SK-N-SH (cell line): ENCODE results near the gene PRRC2B. TPM values are rescaled to one million over a fixed set of nuclear protein-coding genes. Genes with fewer than 3 reads are reported as not detected.

Experiments used
- CTCF ChIA-PET: fragments of 300-600, 350-600 bp; formaldehyde crosslinking; extraction: SDS; loops from one replicate; lab custom pipeline; 2021; lab: Yijun Ruan, JAX
- POLR2A ChIA-PET: fragments of 350-600 bp; sonication (Branson Sonifier 250); formaldehyde crosslinking; extraction: SDS; loops from one replicate; lab custom pipeline; 2020; ENCODE audit warnings: antibody characterized with exemption, inconsistent platforms; lab: Yijun Ruan, JAX
- DNase-seq: peaks from one replicate; pipeline ENCODE4 v3.0.0; 2012
- H2AFZ ChIP-seq: fragments of 200-600 bp; sonication (generic); 2 replicates; pipeline ENCODE4 v1.8.1; 2016; ENCODE audit warnings: antibody characterized with exemption, mild to moderate bottlenecking, low read depth
- H3F3A ChIP-seq: fragments of 200-600 bp; sonication (generic); replicated peaks from 2 replicates; pipeline ENCODE3; 2016; ENCODE audit warnings: antibody characterized with exemption, mild to moderate bottlenecking; ENCODE audit not compliant: insufficient read depth
- H3K27ac ChIP-seq, 2 experiments: fragments of 200-500 bp in 1 of 2; fragments of 200-600 bp in 1 of 2; sonication (Bioruptor generic) in 1 of 2; sonication (generic), shearing (Covaris generic) in 1 of 2; 2 replicates each; pipeline versions ENCODE4 v1.5.1 to v1.6.1; 2014 to 2016; ENCODE audit warnings: low read depth in 2 of 2, inconsistent platforms in 1 of 2, low read length in 1 of 2, mild to moderate bottlenecking in 1 of 2, mixed read lengths in 1 of 2
- H3K27me3 ChIP-seq: fragments of 200-600 bp; sonication (generic), shearing (Covaris generic); 2 replicates; pipeline ENCODE4 v1.6.1; 2016; ENCODE audit warnings: mixed run types; ENCODE audit not compliant: insufficient read depth
- H3K36me3 ChIP-seq, 2 experiments: fragments of 200-500 bp in 1 of 2; fragments of 200-600 bp in 1 of 2; sonication (Bioruptor generic) in 1 of 2; sonication (generic) in 1 of 2; replicated peaks in 1 of 2; 2 replicates each; pipeline versions ENCODE3 to v1.5.1; 2014 to 2016; ENCODE audit warnings: low read length in 1 of 2, mild to moderate bottlenecking in 1 of 2; ENCODE audit not compliant: insufficient read depth in 2 of 2, control insufficient read depth in 1 of 2
- H3K4me1 ChIP-seq, 2 experiments: fragments of 200-500 bp in 1 of 2; fragments of 200-600 bp in 1 of 2; sonication (Bioruptor generic) in 1 of 2; sonication (generic), shearing (Covaris generic) in 1 of 2; 2 replicates each; pipeline versions ENCODE4 v1.5.1 to v1.6.1; 2014 to 2016; ENCODE audit warnings: low read depth in 1 of 2, low read length in 1 of 2, mixed run types in 1 of 2; ENCODE audit not compliant: insufficient read depth in 2 of 2, control insufficient read depth in 1 of 2
- H3K4me2 ChIP-seq: fragments of 200-600 bp; sonication (generic), shearing (Covaris generic); 2 replicates; pipeline ENCODE4 v1.6.1; 2017; ENCODE audit warnings: mixed run types
- H3K4me3 ChIP-seq, 2 experiments: fragments of 200-500 bp in 1 of 2; fragments of 200-600 bp in 1 of 2; sonication (Bioruptor generic) in 1 of 2; sonication (generic), shearing (Covaris generic) in 1 of 2; 2 replicates each; pipeline versions ENCODE4 v1.5.1 to v1.8.1; 2014 to 2016; ENCODE audit warnings: low read depth in 2 of 2, inconsistent platforms in 1 of 2, low read length in 1 of 2, mild to moderate bottlenecking in 1 of 2, mixed read lengths in 1 of 2, moderate library complexity in 1 of 2
- H3K79me2 ChIP-seq: fragments of 200-600 bp; sonication (generic); 2 replicates; pipeline ENCODE4 v1.8.1; 2017; ENCODE audit warnings: mild to moderate bottlenecking; ENCODE audit not compliant: insufficient read depth
- H3K9ac ChIP-seq: fragments of 200-600 bp; sonication (generic); 2 replicates; pipeline ENCODE4 v1.6.1; 2017; ENCODE audit warnings: mixed run types
- H3K9me2 ChIP-seq: fragments of 200-600 bp; sonication (generic); 2 replicates; pipeline ENCODE4 v1.6.1; 2017; ENCODE audit warnings: mixed run types
- H3K9me3 ChIP-seq: fragments of 200-600 bp; sonication (generic); 2 replicates; pipeline ENCODE4 v1.6.1; 2017; ENCODE audit warnings: mixed run types, mild to moderate bottlenecking, moderate library complexity
- H4K20me1 ChIP-seq: fragments of 200-600 bp; sonication (generic); 2 replicates; pipeline ENCODE4 v1.6.1; 2017; ENCODE audit warnings: mild to moderate bottlenecking, mixed run types; ENCODE audit not compliant: insufficient read depth
- ELF1 ChIP-seq: IDR thresholded peaks from 2 replicates; pipeline ENCODE4 v1.4.0; 2012
- FOSL2 ChIP-seq: IDR thresholded peaks from 2 replicates; pipeline ENCODE4 v1.4.0; 2012; ENCODE audit warnings: low read depth, mild to moderate bottlenecking, moderate library complexity, borderline replicate concordance
- FOXJ3 ChIP-seq: sonication (generic); formaldehyde crosslinking; IDR thresholded peaks from 2 replicates; pipeline ENCODE4 v1.5.1; 2020; ENCODE audit warnings: mild to moderate bottlenecking, missing genetic modification reagents
- GATA2 ChIP-seq: sonication (generic); formaldehyde crosslinking; IDR thresholded peaks from 2 replicates; pipeline ENCODE4 v1.5.0; 2020; ENCODE audit warnings: mild to moderate bottlenecking, missing genetic modification reagents
- JUND ChIP-seq: IDR thresholded peaks from 2 replicates; pipeline ENCODE4 v1.4.0; 2012
- MAX ChIP-seq: IDR thresholded peaks from 2 replicates; pipeline ENCODE4 v1.4.0; 2012; ENCODE audit warnings: low read depth
- MEF2A ChIP-seq: IDR thresholded peaks from 2 replicates; pipeline ENCODE4 v1.4.0; 2012; ENCODE audit warnings: low read depth, borderline replicate concordance
- MXI1 ChIP-seq: IDR thresholded peaks from 2 replicates; pipeline ENCODE4 v1.6.1; 2012; ENCODE audit warnings: mild to moderate bottlenecking, low read depth, low read length, improper control_type of control experiment
- NFIC ChIP-seq: IDR thresholded peaks from 2 replicates; pipeline ENCODE4 v1.4.0; 2012; ENCODE audit warnings: borderline replicate concordance
- PBX3 ChIP-seq: IDR thresholded peaks from 2 replicates; pipeline ENCODE4; 2012
- RAD21 ChIP-seq: IDR thresholded peaks from 2 replicates; pipeline ENCODE4 v1.6.1; 2012; ENCODE audit warnings: mild to moderate bottlenecking, low read length
- REST ChIP-seq: IDR thresholded peaks from 2 replicates; pipeline ENCODE4 v1.6.1; 2012; ENCODE audit warnings: mild to moderate bottlenecking, low read depth, low read length, moderate library complexity
- RFX5 ChIP-seq: IDR thresholded peaks from 2 replicates; pipeline ENCODE4 v1.6.1; 2012; ENCODE audit warnings: mild to moderate bottlenecking, improper control_type of control experiment, low read length
- RXRA ChIP-seq: IDR thresholded peaks from 2 replicates; pipeline ENCODE4 v1.4.0; 2012; ENCODE audit warnings: low read depth, mild to moderate bottlenecking, borderline replicate concordance
- SIN3A ChIP-seq: IDR thresholded peaks from 2 replicates; pipeline ENCODE4 v1.6.1; 2012; ENCODE audit warnings: low read depth, mild to moderate bottlenecking, low read length, moderate library complexity, borderline replicate concordance
- USF2 ChIP-seq: fragments of 150-350 bp; IDR thresholded peaks from 2 replicates; pipeline ENCODE4 v1.6.1; 2017; ENCODE audit warnings: antibody characterized with exemption, low read length, low read depth, borderline replicate concordance
- WGBS: methylation state at CpG from one replicate; pipeline ENCODE4 v1.1.6; 2017; ENCODE audit warnings: low lambda C conversion rate; 5-methylcytosine and 5-hydroxymethylcytosine counted together
- polyA plus RNA-seq, 3 experiments: library from polyadenylated mRNA; depleted of rRNA; stranded (reverse); fragments of >200 nt; gene quantifications; 2 replicates each; pipeline ENCODE4 v1.2.3, GENCODE V29; 2012

The PRRC2B gene
- polyA plus RNA-seq, 1 of the 3 experiments (the other 2 are of a cell fraction) = 26.3 TPM

- Histone ChIP-seq H3K79me2 (no peaks in the 10 kb centered on the region), H3K9me2 (no peaks in the 10 kb centered on the region), H3F3A (no peaks in the 10 kb centered on the region), H3K9me3 (no peaks in the 10 kb centered on the region), H3K4me2 (no peak overlapping the region), H3K27me3 (no peaks in the 10 kb centered on the region), H4K20me1 (no peaks in the 10 kb centered on the region), H3K4me1 (peaks cover 0 to 2% of the 10 kb centered on the region in 2 experiments; a peak in 2 of 4 replicates), H3K9ac (no peak overlapping the region), H2AFZ (no peak overlapping the region), H3K27ac (no peak overlapping the region), H3K36me3 (no peaks in the 10 kb centered on the region), H3K4me3 (no peak overlapping the region)
- ChIA-PET POLR2A (interaction anchor here (0.8 kb wide), 1 partner anchor 12 kb away, joined by 4 read pairs; no protein-coding TSS in a partner anchor), CTCF (interaction anchor here (1.3 kb wide), 1 partner anchor 11 kb away, joined by 4 read pairs; no protein-coding TSS in a partner anchor)
- no peak for TF ChIP-seq GATA2 (CRISPR knock-in tag)
- TF ChIP-seq PBX3 = no peak
- no peak for TF ChIP-seq USF2
- 89% methylated on average over 5 of the region's 5 CpGs for WGBS
- DNase-seq = no peak
Measured at GRCh38 chr9:131385296-131385695, 8.6 kb upstream of the PRRC2B start.

- Histone ChIP-seq H3K4me2 (no peak overlapping the region), H3K27me3 (no peaks in the 10 kb centered on the region), H2AFZ (no peak overlapping the region), H3K9me2 (no peaks in the 10 kb centered on the region), H4K20me1 (no peaks in the 10 kb centered on the region), H3F3A (no peaks in the 10 kb centered on the region), H3K9ac (no peak overlapping the region), H3K9me3 (no peaks in the 10 kb centered on the region), H3K79me2 (no peaks in the 10 kb centered on the region), H3K4me1 (peaks cover 0 to 2% of the 10 kb centered on the region in 2 experiments; a peak in 2 of 4 replicates), H3K4me3 (no peak overlapping the region), H3K36me3 (no peaks in the 10 kb centered on the region), H3K27ac (no peak overlapping the region)
- POLR2A ChIA-PET = no interaction called here
- whole genome bisulfite sequencing = 71% methylated on average over 5 of the region's 6 CpGs
- CTCF ChIA-PET = no interaction called here
- no peak for DNase-seq
- TF ChIP-seq ELF1 (no peak), RAD21 (peak; percentile 53), MAX (no peak), JUND (no peak), SIN3A (no peak)
Measured at GRCh38 chr9:131386281-131386680, 7.6 kb upstream of the PRRC2B start.

GRCh38 chr9:131387394-131387793 is 6.5 kb upstream of the PRRC2B start:
- peaks cover 0 to 2% of the 10 kb centered on the region in 2 experiments; a peak in 2 of 4 replicates for H3K4me1 ChIP-seq
- no peaks in the 10 kb centered on the region for H3K36me3 ChIP-seq
- H4K20me1 ChIP-seq = no peaks in the 10 kb centered on the region
- no peak overlapping the region for H2AFZ ChIP-seq
- no peak overlapping the region for H3K27ac ChIP-seq
- H3K9ac ChIP-seq = no peak overlapping the region
- no peak for DNase-seq
- no peaks in the 10 kb centered on the region for H3F3A ChIP-seq
- no peak overlapping the region for H3K4me2 ChIP-seq
- H3K9me2 ChIP-seq = no peaks in the 10 kb centered on the region
- 83% methylated on average over 6 of the region's 6 CpGs for WGBS
- no peaks in the 10 kb centered on the region for H3K27me3 ChIP-seq
- CTCF ChIA-PET = interaction anchor here (1.0 kb wide), 1 partner anchor 9 kb away, joined by 3 read pairs; no protein-coding TSS in a partner anchor
- H3K79me2 ChIP-seq = no peaks in the 10 kb centered on the region
- POLR2A ChIA-PET = no interaction called here
- no peak overlapping the region for H3K4me3 ChIP-seq
- no peaks in the 10 kb centered on the region for H3K9me3 ChIP-seq
- TF ChIP-seq RFX5 = no peak
- TF ChIP-seq FOXJ3 = no peak
- no peak for TF ChIP-seq GATA2 (CRISPR knock-in tag)
- no peak for TF ChIP-seq PBX3
- no peak for TF ChIP-seq REST
- no peak for TF ChIP-seq RXRA
- no peak for TF ChIP-seq MEF2A
- TF ChIP-seq MXI1 = no peak
- no peak for TF ChIP-seq FOSL2
- no peak for TF ChIP-seq NFIC
